C4-2B (cell line): ENCODE measurements around the gene TIAM2.

Source experiments
- H3K27ac ChIP-seq: fragments of 450-650 bp; 2 replicates; pipeline ENCODE4 v1.5.1; 2017
- CTCF ChIP-seq: fragments of 450-650 bp; conservative IDR thresholded peaks from 2 replicates; pipeline ENCODE4 v1.5.1; 2017; ENCODE audit warnings: mild to moderate bottlenecking
- ZFX ChIP-seq: fragments of 450-650 bp; IDR thresholded peaks from 2 replicates; pipeline ENCODE4 v1.6.1; 2017

TIAM2 gene

GRCh38 chr6:155197932-155198331 is 202.8 kb downstream of the TIAM2 start:
- no peak for TF ChIP-seq CTCF
- no peak overlapping the region for H3K27ac ChIP-seq

- no peak overlapping the region for H3K27ac ChIP-seq
- TF ChIP-seq ZFX (no peak), CTCF (no peak)
These were observed 204.9 kb downstream of the TIAM2 start for GRCh38 chr6:155200012-155200411.

- TF ChIP-seq ZFX: no peak
- no peak for TF ChIP-seq CTCF
- no peak overlapping the region for H3K27ac ChIP-seq
These were observed 206.5 kb downstream of the TIAM2 start for GRCh38 chr6:155201461-155202226.

GRCh38 chr6:155207223-155207622 is 212.1 kb downstream of the TIAM2 start:
- no peak overlapping the region for H3K27ac ChIP-seq
- TF ChIP-seq ZFX: no peak
- TF ChIP-seq CTCF: no peak

GRCh38 chr6:155212106-155212505 is 217.0 kb downstream of the TIAM2 start:
- TF ChIP-seq ZFX (no peak), CTCF (no peak)
- H3K27ac ChIP-seq: no peak overlapping the region

- no peak for TF ChIP-seq ZFX
- no peak for TF ChIP-seq CTCF
- no peak overlapping the region for H3K27ac ChIP-seq
These were observed 217.7 kb downstream of the TIAM2 start for GRCh38 chr6:155212616-155213380.

- TF ChIP-seq CTCF (no peak), ZFX (no peak)
- H3K27ac ChIP-seq: no peak overlapping the region
These were observed 218.7 kb downstream of the TIAM2 start for GRCh38 chr6:155213611-155214372.
